GM19035 (cell line): ENCODE measurements around the gene TTLL11.

Experiments
- ATAC-seq: cut with Tn5 transposase; IDR thresholded peaks from one replicate; pipeline ENCODE4 v1.9.1; 2021; ENCODE audit not compliant: unreplicated experiment

Gene TTLL11

DNA sequence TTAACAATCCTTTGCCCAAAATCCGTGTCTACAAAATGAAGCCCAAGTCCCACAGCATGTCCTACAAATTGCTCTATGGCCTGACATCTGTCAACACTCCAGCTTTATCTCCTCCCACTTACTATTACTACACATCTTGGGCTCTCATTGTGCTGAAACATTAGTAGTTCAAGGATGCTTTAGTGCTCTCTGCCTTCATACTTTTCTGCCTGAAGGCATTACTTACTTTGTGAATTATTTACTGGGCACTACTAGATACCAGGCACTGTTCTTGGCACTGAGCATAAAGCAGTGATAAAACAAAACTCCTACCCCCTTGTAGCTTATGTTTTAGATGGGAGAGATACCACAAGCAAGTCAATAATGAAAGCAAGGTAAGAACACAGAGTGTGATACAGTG lies 113.4 kb downstream of the TTLL11 start:
- no peak for ATAC-seq

DNA sequence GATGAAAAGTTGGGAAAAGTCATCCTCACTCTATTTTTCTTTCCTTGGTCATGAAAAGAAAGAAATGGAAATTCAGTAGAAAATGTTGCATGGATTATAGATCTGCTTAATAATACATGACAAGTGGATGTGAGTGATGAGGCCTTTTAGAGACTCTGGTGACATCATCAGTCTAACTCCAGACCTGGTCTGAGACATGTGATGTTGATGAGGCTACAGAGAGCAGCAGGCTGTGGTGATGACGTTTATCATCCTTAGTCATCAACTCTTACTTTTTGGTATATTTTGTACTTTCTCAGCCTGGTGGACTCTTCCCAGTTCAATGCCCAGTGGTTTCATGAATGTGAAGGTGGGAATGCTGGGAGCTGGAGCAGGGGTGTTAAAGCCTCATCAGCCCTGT lies 116.4 kb downstream of the TTLL11 start:
- no peak for ATAC-seq

GRCh38 chr9:121975801-121976277 lies 117.3 kb downstream of the TTLL11 start:
- no peak for ATAC-seq

GRCh38 chr9:121974421-121974820 lies 118.7 kb downstream of the TTLL11 start:
- no peak for ATAC-seq

DNA sequence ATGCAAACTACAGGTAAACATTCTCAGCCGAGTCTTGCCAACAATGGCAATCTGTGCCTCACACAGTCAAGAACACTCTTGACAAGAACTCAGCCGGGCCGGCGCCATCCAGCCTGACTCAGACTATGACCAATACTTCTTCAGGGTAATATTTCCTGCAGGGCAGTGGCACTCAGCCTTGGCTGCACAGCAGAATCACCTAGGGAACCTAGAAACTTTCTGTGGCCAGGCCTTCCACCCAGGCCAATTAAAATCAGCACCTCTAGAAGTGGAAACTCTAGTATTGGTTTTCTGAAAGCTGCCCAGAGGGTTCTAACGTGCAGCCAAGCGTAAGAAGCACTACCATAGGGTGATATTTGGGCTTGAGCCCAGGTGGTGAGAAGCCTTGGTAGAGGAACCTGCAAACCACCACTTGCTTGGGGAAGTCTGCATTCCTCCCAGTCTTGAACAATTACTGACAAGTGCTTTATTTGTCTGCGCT lies 120.6 kb downstream of the TTLL11 start:
- peak; percentile 59 for ATAC-seq

DNA sequence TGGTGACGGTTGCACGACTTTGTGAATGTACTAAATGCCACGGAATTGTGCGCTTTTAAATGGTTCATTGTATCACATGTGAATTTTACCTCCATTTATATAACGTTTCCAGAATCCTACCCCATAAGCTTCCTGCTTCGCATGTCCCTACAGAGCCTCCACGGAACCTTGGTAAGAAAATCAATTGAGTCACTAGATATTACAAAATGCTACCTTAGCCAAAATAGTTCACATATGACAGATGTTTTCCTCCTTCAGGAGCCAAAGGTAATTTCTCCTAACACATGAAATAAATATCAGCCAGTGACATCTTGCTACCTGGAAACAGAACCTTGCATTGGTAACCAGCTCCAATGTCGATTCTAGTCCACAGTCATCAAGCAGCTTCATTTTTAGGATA lies 125.1 kb downstream of the TTLL11 start:
- no peak for ATAC-seq

GRCh38 chr9:121966706-121967105 lies 126.4 kb downstream of the TTLL11 start:
- ATAC-seq: no peak

GRCh38 chr9:121963528-121963995 lies 129.5 kb downstream of the TTLL11 start:
- ATAC-seq: no peak

GRCh38 chr9:121962421-121962820 lies 130.7 kb downstream of the TTLL11 start:
- ATAC-seq: no peak

DNA sequence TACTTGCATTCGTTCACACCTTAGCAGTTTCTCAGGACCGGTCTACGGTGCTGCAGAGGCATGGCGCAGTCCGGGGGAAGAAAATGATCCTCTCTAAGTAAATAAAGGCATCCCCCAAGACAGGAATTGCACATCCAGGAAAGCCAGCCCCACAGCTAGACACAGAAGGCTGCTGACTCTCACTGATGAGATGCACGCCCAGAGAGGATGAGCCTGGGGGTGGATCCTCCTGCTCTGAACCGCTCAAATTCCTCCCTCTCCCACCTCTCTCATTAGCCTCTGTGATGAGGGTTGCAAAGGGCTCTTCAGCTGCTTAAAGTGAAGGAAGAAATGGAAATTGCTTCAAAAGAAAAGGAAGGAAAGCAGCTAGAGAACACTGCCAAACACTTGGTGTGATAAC lies 132.4 kb downstream of the TTLL11 start:
- no peak for ATAC-seq

GRCh38 chr9:121958530-121958929 lies 134.6 kb downstream of the TTLL11 start:
- ATAC-seq: no peak

- ATAC-seq: no peak
Measured at GRCh38 chr9:121956808-121957207, 136.3 kb downstream of the TTLL11 start.

DNA sequence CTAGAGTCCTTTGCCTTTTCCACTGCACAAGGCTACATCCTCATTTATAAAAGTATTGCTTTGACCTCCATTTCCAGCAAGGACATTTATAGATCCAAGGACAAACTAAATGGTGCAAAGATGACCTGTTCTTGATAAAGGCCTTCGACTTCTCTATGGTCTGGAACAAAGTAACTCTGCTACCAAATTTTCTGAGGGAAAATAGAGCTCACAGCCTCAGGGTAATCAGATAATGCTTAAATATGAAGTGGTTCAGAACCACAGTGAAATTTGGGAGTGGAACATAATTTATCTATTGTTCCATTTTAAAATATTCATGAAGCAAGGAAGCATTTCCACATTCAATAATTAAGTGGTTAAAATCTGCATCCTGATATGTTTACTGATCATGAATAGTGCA lies 137.5 kb downstream of the TTLL11 start:
- no peak for ATAC-seq

GRCh38 chr9:121954477-121955140 lies 138.5 kb downstream of the TTLL11 start:
- no peak for ATAC-seq

DNA sequence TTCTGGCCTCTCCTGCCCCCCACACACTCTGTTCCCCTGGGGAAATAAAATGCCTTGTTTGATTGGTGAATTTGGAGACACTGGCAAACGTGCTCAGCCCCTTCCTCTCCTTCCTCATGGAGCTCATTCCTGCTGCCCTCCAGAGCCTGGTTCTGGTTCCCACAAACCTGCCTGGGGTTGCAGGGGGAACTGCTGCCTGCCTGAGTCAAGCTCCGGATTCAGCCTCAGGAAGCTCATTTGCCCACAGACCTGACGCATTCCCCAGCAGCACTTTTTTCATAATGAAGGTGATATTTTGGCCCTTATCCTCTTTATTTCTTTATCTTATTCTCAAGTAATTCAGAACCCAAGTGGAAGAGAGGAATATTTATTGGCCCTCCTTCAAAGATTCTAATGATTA lies 140.5 kb downstream of the TTLL11 start:
- ATAC-seq: no peak

DNA sequence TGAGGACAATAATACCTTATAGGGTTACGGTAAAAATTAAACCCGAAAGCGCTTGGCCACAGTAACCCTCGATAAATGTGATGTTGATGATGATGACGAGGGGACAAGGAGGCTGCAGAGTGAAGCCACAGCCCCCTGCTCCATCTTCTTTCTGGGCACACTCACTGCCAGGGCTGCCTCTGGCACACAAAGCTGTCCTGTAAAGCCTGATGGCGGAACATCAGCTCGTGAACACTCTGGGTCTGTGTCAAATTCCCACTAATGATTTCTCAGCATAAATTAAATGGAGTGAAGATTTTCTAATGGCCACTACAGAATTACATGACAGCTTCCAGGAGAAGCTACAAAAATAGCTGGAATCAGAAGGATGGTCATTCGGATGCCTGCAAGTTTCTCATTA lies 142.2 kb downstream of the TTLL11 start:
- no peak for ATAC-seq

DNA sequence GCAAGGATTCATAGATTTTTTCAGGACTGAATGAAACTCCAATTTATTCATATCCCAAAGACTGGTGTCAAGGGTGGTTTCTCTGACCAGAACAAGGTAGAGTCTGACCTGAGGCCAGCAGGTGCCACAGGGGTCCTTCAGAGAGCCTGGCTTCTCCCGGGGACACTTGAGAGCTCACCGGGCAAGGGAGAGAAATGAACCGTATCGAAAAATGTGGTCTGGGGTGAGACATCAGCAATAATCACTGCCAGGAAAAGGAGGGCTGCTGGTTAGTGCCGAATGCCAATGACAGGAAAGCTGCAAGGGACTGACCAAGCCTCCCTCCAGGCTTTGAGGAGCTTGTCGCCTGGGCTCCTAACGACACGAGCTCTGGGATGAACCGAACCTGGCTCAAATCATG lies 142.7 kb downstream of the TTLL11 start:
- no peak for ATAC-seq

GRCh38 chr9:121949766-121950165 lies 143.3 kb downstream of the TTLL11 start:
- ATAC-seq: no peak

- ATAC-seq: no peak
Measured at GRCh38 chr9:121949364-121949763, 143.7 kb downstream of the TTLL11 start.

- no peak for ATAC-seq
Measured at GRCh38 chr9:121947775-121948174, 145.3 kb downstream of the TTLL11 start.

DNA sequence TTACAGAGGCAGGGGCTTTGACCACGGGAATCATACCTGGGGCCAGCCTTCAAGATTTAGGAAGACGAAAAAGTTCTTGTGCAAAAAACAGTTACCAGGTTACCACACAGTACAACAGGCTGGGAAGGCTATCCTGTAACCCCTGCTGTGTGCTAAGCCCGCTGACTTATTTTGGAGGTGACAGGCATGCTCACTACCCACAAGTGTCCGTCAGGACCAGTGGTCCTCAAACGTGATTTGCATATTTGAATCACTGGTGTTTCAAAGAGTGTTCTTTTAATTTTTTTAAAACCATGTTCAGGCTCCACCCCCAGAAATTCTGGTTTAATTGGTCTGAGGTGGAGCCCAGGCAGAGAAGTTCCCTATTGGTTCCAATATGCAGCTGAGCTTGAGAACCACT lies 146.6 kb downstream of the TTLL11 start:
- ATAC-seq: no peak

GRCh38 chr9:121945849-121946248 lies 147.3 kb downstream of the TTLL11 start:
- ATAC-seq: no peak

DNA sequence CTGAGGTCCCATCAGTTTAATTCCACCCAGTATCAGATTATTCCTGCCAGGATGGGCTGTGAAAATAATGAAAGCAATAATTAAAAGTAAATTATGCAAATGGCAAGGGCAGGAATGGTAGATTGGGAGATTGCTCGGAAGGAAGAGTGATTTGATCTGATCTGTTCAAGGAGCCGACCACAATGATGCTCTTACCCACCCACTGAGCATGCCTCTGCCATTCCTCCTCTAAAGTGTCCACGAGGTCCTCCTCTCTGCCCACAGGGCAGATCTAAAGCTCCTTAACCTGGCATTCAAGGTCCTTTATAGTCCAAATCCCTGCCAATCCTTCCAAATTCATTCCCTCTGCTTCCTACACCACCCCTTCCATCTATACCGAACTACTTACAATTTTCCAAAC lies 147.8 kb downstream of the TTLL11 start:
- no peak for ATAC-seq
